GM21390 (cell line): ENCODE results near the gene EIF4B.
"Not testable (repeated sequence)": the region's sequence is repeated elsewhere in the genome, so short reads cannot be mapped to it uniquely, and the experiment has no call there.

ENCODE experiments used
- ATAC-seq: cut with Tn5 transposase; IDR thresholded peaks from one replicate; pipeline ENCODE4 v1.9.1; 2021; ENCODE audit not compliant: unreplicated experiment

The EIF4B gene

GRCh38 chr12:52992699-52993557 lies 13.3 kb upstream of the EIF4B start:
- ATAC-seq, result no peak

- no peak for ATAC-seq
These were observed 12.7 kb upstream of the EIF4B start for GRCh38 chr12:52993558-52993869.

GRCh38 chr12:53004178-53004577 lies 2.1 kb upstream of the EIF4B start:
- no peak for ATAC-seq

GRCh38 chr12:53004582-53004981 lies 1.7 kb upstream of the EIF4B start:
- ATAC-seq, result no peak

GRCh38 chr12:53005215-53005985 lies 856 bp upstream of the EIF4B start:
- no peak for ATAC-seq

- ATAC-seq, result no peak
These were observed 604 bp downstream of the EIF4B start for GRCh38 chr12:53006810-53007309.

- no peak for ATAC-seq
These were observed 1.1 kb downstream of the EIF4B start for GRCh38 chr12:53007343-53007742.

GRCh38 chr12:53008760-53009159 lies 2.5 kb downstream of the EIF4B start:
- not testable (repeated sequence) for ATAC-seq

GRCh38 chr12:53010955-53011354 lies 4.7 kb downstream of the EIF4B start:
- no peak for ATAC-seq

- no peak for ATAC-seq
These were observed 5.6 kb downstream of the EIF4B start for GRCh38 chr12:53011889-53012288.

- ATAC-seq, result no peak
These were observed 6.7 kb downstream of the EIF4B start for GRCh38 chr12:53012928-53013327.

- ATAC-seq, result no peak
These were observed 8.5 kb downstream of the EIF4B start for GRCh38 chr12:53014709-53015108.

- no peak for ATAC-seq
These were observed 19.0 kb downstream of the EIF4B start for GRCh38 chr12:53025250-53025649.

- not testable (repeated sequence) for ATAC-seq
These were observed 20.8 kb downstream of the EIF4B start for GRCh38 chr12:53027014-53027413.

- no peak for ATAC-seq
These were observed 25.4 kb downstream of the EIF4B start for GRCh38 chr12:53031616-53032015.

GRCh38 chr12:53033832-53034231 lies 27.6 kb downstream of the EIF4B start:
- ATAC-seq, result not testable (repeated sequence)

GRCh38 chr12:53034459-53034858 lies 28.2 kb downstream of the EIF4B start:
- no peak for ATAC-seq

GRCh38 chr12:53036802-53037201 lies 30.5 kb downstream of the EIF4B start:
- no peak for ATAC-seq

- no peak for ATAC-seq
These were observed 33.6 kb downstream of the EIF4B start for GRCh38 chr12:53039851-53040250.

- ATAC-seq, result no peak
These were observed 36.6 kb downstream of the EIF4B start for GRCh38 chr12:53042607-53043454.

GRCh38 chr12:53044052-53044581 lies 37.9 kb downstream of the EIF4B start:
- ATAC-seq, result no peak
